ENCODE measurements around the gene APLP2.
"Not testable (repeated sequence)": the region's sequence is repeated elsewhere in the genome, so short reads cannot be mapped to it uniquely, and the experiment has no call there.

The APLP2 gene

DNA sequence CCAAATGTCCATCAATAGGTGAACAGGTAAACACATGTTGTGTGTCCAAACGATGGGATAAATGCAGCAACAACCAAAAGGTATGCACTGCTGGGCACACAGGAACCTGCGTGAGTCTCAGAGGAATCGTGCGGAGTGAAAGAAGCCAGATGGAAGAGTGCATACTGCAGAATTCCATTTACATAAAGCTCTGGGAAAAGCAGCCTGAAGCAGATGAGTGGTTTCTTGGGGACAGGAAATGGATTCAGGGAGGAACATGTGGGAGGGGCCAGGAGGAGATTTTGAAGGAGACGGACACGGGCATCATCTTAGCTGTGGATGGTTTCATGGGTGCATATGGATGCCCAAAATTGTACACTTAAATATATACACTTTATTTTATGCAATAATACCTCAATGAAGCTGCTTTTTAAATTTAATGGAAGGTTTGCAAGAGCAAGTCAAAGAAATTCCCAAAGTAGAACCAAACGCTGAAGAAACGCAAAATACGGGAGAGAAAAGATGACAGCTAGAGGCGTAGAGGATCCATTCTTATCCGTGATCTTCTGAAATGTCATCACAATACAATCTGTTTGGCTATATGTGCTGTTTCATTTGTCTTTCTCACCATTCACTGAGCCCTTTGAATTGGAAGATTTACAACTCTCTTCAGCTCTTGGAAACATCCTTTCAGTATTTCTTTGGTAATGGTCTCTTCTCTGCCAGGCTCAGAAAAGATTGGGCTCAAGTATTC, 114.3 kb downstream of the APLP2 start:
- no peaks in the 10 kb centered on the region for H3K36me3 ChIP-seq (ENCODE audit: control insufficient read depth, insufficient read depth, low read length)

DNA sequence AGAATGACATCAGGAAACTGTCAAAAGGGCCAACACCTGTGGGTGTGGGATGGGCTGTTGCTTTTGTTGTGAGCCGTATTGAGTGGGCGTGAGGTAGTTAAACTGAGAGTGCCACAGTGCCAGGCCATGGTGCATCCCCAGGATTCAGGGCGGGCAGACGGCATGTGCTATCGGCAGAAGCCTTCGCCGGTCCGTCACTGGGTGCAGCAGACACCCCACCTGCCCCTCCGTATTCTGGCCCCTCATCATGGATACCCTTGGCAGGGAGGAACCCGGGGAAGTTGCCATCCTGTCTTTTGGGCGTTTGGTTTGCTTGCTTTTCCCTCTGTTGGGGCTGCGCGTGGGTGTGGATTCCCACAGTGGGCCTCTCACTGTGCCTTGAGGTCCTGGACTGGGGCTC, 117.4 kb downstream of the APLP2 start:
- H3K9me3 ChIP-seq (ENCODE audit: control insufficient read depth, insufficient read depth, low read depth, low read length): no peaks in the 10 kb centered on the region
- H3K27me3 ChIP-seq (ENCODE audit: control insufficient read depth, insufficient read depth, low read length): no peaks in the 10 kb centered on the region
- no peaks in the 10 kb centered on the region for H3K36me3 ChIP-seq (ENCODE audit: control insufficient read depth, insufficient read depth, low read length)
- H3K9ac ChIP-seq (ENCODE audit: low read length): no peak overlapping the region
- H3K4me1 ChIP-seq (ENCODE audit: control insufficient read depth, insufficient read depth, low read length): peaks cover 5% of the 10 kb centered on the region; the same call in 1 of the 2 replicates
- H3K27ac ChIP-seq (ENCODE audit: low read depth, low read length): no peak overlapping the region
- H3K4me3 ChIP-seq (ENCODE audit: low read depth, low read length): no peak overlapping the region

More for the DNA sequence above, 114.3 kb downstream of the APLP2 start:
- no peaks in the 10 kb centered on the region for H3K9me3 ChIP-seq (ENCODE audit: control insufficient read depth, insufficient read depth, low read depth, low read length)
- no peak overlapping the region for H3K27ac ChIP-seq (ENCODE audit: low read depth, low read length)
- H3K4me3 ChIP-seq (ENCODE audit: low read depth, low read length): no peak overlapping the region
- no peaks in the 10 kb centered on the region for H3K27me3 ChIP-seq (ENCODE audit: control insufficient read depth, insufficient read depth, low read length)
- no peak overlapping the region for H3K9ac ChIP-seq (ENCODE audit: low read length)
- H3K4me1 ChIP-seq (ENCODE audit: control insufficient read depth, insufficient read depth, low read length): peaks cover 5% of the 10 kb centered on the region; the same call in 1 of the 2 replicates

GRCh38 chr11:130188047-130188446, 118.4 kb downstream of the APLP2 start:
- Histone ChIP-seq H3K36me3 (ENCODE audit: control insufficient read depth, insufficient read depth, low read length) (no peaks in the 10 kb centered on the region), H3K9me3 (ENCODE audit: control insufficient read depth, insufficient read depth, low read depth, low read length) (no peaks in the 10 kb centered on the region), H3K27ac (ENCODE audit: low read depth, low read length) (no peak overlapping the region), H3K4me3 (ENCODE audit: low read depth, low read length) (no peak overlapping the region), H3K9ac (ENCODE audit: low read length) (no peak overlapping the region), H3K27me3 (ENCODE audit: control insufficient read depth, insufficient read depth, low read length) (no peaks in the 10 kb centered on the region), H3K4me1 (ENCODE audit: control insufficient read depth, insufficient read depth, low read length) (peaks cover 5% of the 10 kb centered on the region; the same call in 1 of the 2 replicates)

DNA sequence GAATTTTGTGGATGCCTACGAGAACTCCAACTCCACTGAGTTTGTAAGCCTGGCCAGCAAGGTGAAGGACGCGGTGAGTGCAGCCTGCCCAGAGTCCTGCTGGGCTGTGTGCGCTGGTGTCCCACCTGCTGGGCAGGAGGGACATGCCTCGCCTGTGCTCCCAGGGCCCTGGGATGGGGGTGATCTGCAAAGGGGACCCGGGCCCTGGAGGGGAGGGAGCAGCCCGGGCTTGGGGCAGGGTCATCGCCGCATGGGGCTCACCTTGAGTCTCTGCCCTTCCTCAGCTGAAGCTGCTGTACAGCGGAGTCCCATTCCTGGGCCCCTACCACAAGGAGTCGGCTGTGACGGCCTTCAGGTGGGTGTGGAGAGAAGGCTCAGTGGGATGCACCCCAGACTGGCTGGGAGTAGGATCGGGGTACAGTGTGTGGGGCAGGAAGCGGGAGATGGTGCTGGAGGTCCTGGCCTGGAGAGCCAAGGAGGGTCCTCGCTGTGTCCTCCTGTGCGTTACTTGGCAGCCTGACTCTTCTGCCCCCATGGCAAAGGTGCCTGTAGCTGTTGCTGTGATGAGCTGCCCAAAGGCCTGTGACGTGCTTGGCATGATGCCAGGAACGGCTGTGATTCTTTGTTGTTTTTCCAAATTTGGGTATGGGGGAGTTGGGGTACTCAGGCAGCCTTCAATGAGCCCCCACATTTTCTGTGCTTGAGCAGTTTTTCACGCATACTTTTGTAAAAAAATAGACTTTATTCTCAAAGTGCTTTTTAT, 119.1 kb downstream of the APLP2 start:
- Histone ChIP-seq H3K9ac (ENCODE audit: low read length) (no peak overlapping the region), H3K4me1 (ENCODE audit: control insufficient read depth, insufficient read depth, low read length) (peaks cover 5% of the 10 kb centered on the region; the same call in 1 of the 2 replicates), H3K36me3 (ENCODE audit: control insufficient read depth, insufficient read depth, low read length) (no peaks in the 10 kb centered on the region), H3K27ac (ENCODE audit: low read depth, low read length) (no peak overlapping the region), H3K4me3 (ENCODE audit: low read depth, low read length) (no peak overlapping the region), H3K27me3 (ENCODE audit: control insufficient read depth, insufficient read depth, low read length) (no peaks in the 10 kb centered on the region), H3K9me3 (ENCODE audit: control insufficient read depth, insufficient read depth, low read depth, low read length) (no peaks in the 10 kb centered on the region)

DNA sequence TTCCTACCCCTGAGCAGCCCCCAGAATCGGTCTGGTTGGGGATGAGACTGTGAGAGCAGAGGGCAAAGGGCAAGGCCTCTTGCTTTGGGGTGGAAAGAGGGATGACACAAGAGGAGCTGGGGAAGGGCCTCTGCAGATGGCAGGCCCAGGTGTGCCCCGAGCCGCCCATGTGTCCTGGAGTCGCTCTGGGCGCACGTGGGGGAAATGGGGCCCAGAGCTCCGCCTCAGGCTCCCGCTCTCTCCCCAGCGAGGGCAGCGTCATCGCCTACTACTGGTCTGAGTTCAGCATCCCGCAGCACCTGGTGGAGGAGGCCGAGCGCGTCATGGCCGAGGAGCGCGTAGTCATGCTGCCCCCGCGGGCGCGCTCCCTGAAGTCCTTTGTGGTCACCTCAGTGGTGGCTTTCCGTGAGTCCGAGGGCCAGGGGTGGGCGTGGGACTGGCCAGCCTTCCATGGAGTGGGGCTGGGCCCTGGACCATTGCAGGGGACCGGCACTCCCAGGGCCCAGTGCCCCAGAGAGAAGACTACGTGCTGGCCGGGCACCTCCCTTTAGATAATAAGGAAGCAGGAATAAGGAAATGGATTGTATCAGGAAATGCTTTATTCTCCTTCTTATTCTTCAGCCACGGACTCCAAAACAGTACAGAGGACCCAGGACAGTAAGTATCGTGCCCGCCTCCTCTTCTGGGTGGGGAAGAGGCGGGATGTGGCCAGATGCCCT, 120.0 kb downstream of the APLP2 start:
- Histone ChIP-seq H3K4me1 (ENCODE audit: control insufficient read depth, insufficient read depth, low read length) (peaks cover 5% of the 10 kb centered on the region; the same call in 1 of the 2 replicates), H3K9ac (ENCODE audit: low read length) (no peak overlapping the region), H3K27ac (ENCODE audit: low read depth, low read length) (no peak overlapping the region), H3K9me3 (ENCODE audit: control insufficient read depth, insufficient read depth, low read depth, low read length) (no peaks in the 10 kb centered on the region), H3K36me3 (ENCODE audit: control insufficient read depth, insufficient read depth, low read length) (no peaks in the 10 kb centered on the region; the same call in 1 of the 2 replicates), H3K4me3 (ENCODE audit: low read depth, low read length) (no peak overlapping the region), H3K27me3 (ENCODE audit: control insufficient read depth, insufficient read depth, low read length) (no peaks in the 10 kb centered on the region)

- no peak overlapping the region for H3K9ac ChIP-seq (ENCODE audit: low read length)
- no peak overlapping the region for H3K27ac ChIP-seq (ENCODE audit: low read depth, low read length)
- peaks cover 5% of the 10 kb centered on the region; the same call in 1 of the 2 replicates for H3K4me1 ChIP-seq (ENCODE audit: control insufficient read depth, insufficient read depth, low read length)
- no peak overlapping the region for H3K4me3 ChIP-seq (ENCODE audit: low read depth, low read length)
- no peaks in the 10 kb centered on the region; the same call in 1 of the 2 replicates for H3K36me3 ChIP-seq (ENCODE audit: control insufficient read depth, insufficient read depth, low read length)
- no peaks in the 10 kb centered on the region for H3K9me3 ChIP-seq (ENCODE audit: control insufficient read depth, insufficient read depth, low read depth, low read length)
- H3K27me3 ChIP-seq (ENCODE audit: control insufficient read depth, insufficient read depth, low read length): no peaks in the 10 kb centered on the region
Observed at GRCh38 chr11:130190371-130190881, 120.7 kb downstream of the APLP2 start.

- Histone ChIP-seq H3K4me3 (ENCODE audit: low read depth, low read length) (no peak overlapping the region), H3K4me1 (ENCODE audit: control insufficient read depth, insufficient read depth, low read length) (peaks cover 5% of the 10 kb centered on the region; the same call in 1 of the 2 replicates), H3K36me3 (ENCODE audit: control insufficient read depth, insufficient read depth, low read length) (no peaks in the 10 kb centered on the region; the same call in 1 of the 2 replicates), H3K27me3 (ENCODE audit: control insufficient read depth, insufficient read depth, low read length) (no peaks in the 10 kb centered on the region), H3K9me3 (ENCODE audit: control insufficient read depth, insufficient read depth, low read depth, low read length) (no peaks in the 10 kb centered on the region), H3K9ac (ENCODE audit: low read length) (no peak overlapping the region), H3K27ac (ENCODE audit: low read depth, low read length) (no peak overlapping the region)
Observed at GRCh38 chr11:130191896-130192295, 122.2 kb downstream of the APLP2 start.

DNA sequence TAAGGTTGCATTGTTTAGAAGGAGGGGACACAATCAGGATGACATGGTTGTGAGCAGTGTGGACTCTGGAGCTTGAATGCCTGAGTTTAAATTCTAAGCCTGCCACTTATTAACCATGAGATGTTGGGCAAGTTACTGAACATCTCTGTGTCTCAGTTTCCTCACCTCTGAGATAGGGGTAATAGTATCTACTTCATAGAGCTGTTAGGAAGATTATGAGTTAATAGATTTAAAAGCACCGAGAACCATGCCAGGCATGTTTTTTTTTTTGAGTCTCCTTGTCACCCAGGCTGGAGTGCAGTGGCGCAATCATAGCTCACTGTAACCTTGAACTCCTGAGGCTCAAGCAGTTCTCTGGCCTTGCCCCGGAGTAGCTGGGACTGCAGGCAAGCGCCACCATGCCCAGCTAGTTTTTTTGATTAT, 123.2 kb downstream of the APLP2 start:
- Histone ChIP-seq H3K9ac (ENCODE audit: low read length) (no peak overlapping the region), H3K27me3 (ENCODE audit: control insufficient read depth, insufficient read depth, low read length) (no peaks in the 10 kb centered on the region), H3K36me3 (ENCODE audit: control insufficient read depth, insufficient read depth, low read length) (peaks cover 4% of the 10 kb centered on the region; the same call in 1 of the 2 replicates)

DNA sequence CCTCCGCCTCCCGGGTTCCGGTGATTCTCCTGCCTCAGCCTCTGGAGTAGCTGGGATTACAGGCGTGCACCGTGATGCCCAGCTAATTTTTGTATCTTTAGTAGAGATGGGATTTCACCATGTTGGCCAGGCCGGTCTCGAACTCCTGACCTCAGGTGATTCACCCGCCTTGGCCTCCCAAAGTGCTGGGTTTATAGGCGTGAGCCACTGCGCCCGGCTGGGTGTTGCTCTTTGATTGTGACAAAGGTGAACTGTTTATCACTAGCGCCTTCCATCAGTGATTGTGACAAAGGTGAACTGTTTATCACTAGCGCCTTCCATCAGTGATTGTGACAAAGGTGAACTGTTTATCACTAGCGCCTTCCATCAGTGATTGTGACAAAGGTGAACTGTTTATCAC, 123.9 kb downstream of the APLP2 start:
- H3K4me1 ChIP-seq (ENCODE audit: control insufficient read depth, insufficient read depth, low read length); H3K27ac ChIP-seq (ENCODE audit: low read depth, low read length); H3K9me3 ChIP-seq (ENCODE audit: control insufficient read depth, insufficient read depth, low read depth, low read length); H3K36me3 ChIP-seq (ENCODE audit: control insufficient read depth, insufficient read depth, low read length); H3K4me3 ChIP-seq (ENCODE audit: low read depth, low read length); H3K9ac ChIP-seq (ENCODE audit: low read length); H3K27me3 ChIP-seq (ENCODE audit: control insufficient read depth, insufficient read depth, low read length): not testable (repeated sequence)

More for the DNA sequence above, 123.2 kb downstream of the APLP2 start:
- peaks cover 5% of the 10 kb centered on the region; the same call in 1 of the 2 replicates for H3K4me1 ChIP-seq (ENCODE audit: control insufficient read depth, insufficient read depth, low read length)
- no peak overlapping the region for H3K4me3 ChIP-seq (ENCODE audit: low read depth, low read length)
- no peaks in the 10 kb centered on the region for H3K9me3 ChIP-seq (ENCODE audit: control insufficient read depth, insufficient read depth, low read depth, low read length)
- H3K27ac ChIP-seq (ENCODE audit: low read depth, low read length): no peak overlapping the region
